Measurements from ENCODE around the gene CPT1C. TPM values are rescaled to one million over a fixed set of nuclear protein-coding genes. Genes with fewer than 3 reads are reported as not detected.
A peak's percentile ranks its signal among the peaks of the same experiment; 100 is the strongest.

CPT1C gene
- total and polyA plus RNA-seq, 11 donors, result 1.00 to 6.0 (median 2.2) TPM

DNA sequence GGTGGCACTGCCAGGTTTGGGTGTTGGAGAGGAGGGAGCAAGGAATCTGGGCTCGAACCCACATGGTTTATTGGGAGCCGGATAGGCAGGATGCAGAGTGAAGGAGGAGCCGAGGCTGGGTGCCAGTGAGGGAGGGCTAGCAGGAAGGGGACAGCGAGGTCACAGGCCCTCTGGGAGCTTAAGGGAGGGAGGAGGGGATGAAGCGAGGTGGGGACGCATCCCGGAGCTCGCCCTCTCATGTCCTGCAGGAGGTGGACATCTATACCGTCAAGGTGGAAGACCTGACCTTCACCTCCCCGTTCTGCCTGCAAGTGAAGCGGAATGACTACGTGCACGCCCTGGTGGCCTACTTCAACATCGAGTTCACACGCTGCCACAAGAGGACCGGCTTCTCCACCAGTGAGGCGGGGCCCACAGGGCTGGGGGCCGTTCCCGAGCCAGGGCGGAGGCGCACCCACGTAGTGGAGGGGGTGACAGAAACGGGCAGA, 5.0 kb upstream of the CPT1C start:
- Histone ChIP-seq H3K27me3 (peaks cover 0 to 19% (median 0%) of the 10 kb centered on the region in 9 donors), H3K4me1 (peaks cover 0 to 63% (median 31%) of the 10 kb centered on the region in 12 donors), H3K27ac (peak overlapping the region in 7 of 12 donors; percentile 1 to 82 (median 33)), H3K4me3 (no peak overlapping the region), H3K9me3 (no peaks in the 10 kb centered on the region), H3K36me3 (peaks cover 0 to 65% (median 58%) of the 10 kb centered on the region in 9 donors)
- WGBS, 4 donors, result 35 to 59% (median 51%) methylated on average over 13 to 23 of the region's 23 CpGs
- no peak for TF ChIP-seq POLR2A (IDR thresholded peaks at IDR 0.05)
- TF ChIP-seq, protein P1, sequence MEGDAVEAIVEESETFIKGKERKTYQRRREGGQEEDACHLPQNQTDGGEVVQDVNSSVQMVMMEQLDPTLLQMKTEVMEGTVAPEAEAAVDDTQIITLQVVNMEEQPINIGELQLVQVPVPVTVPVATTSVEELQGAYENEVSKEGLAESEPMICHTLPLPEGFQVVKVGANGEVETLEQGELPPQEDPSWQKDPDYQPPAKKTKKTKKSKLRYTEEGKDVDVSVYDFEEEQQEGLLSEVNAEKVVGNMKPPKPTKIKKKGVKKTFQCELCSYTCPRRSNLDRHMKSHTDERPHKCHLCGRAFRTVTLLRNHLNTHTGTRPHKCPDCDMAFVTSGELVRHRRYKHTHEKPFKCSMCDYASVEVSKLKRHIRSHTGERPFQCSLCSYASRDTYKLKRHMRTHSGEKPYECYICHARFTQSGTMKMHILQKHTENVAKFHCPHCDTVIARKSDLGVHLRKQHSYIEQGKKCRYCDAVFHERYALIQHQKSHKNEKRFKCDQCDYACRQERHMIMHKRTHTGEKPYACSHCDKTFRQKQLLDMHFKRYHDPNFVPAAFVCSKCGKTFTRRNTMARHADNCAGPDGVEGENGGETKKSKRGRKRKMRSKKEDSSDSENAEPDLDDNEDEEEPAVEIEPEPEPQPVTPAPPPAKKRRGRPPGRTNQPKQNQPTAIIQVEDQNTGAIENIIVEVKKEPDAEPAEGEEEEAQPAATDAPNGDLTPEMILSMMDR (IDR thresholded peaks at IDR 0.05), result no peak
- DNase-seq (no peak), ATAC-seq (no peak)
- intact Hi-C loops (cut with DNase I), result loop anchor here in 2 of 10 donors (5.0 to 10.0 kb wide), 3 partner anchors 81 to 291 kb away; partner anchors contain the start of genes AKT1S1 (in 1 of the 2), AP2A1 (in 1 of the 2) and TBC1D17 (in 1 of the 2)

DNA sequence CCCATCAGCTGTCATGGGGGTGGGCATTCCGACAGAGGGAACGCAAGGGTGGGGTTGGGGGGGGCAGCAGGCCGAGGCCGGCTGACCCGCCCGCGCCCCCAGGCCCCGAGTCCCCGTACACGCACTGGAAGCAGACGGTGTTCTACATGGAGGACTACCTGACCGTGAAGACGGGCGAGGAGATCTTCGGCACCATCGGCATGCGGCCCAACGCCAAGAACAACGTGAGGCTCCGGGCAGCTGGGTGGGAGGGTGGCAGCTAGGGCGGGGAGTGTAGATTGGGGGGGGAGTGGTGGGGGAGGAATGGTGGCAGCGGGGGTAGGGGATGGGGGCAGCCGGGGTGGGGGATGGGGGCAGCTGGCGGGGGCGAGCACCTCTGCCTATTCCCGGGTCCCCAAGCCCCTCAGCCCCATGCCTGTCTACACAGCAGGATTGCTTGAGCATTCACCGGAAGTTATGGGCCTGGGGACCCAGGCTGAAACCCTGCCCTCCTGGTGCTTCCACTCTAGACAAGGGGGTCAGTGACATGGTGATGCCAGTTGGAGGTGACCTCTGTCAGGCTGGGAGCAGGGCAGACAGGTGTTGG, 4.3 kb upstream of the CPT1C start:
- 78 to 90% (median 84%) methylated on average over 16 to 27 of the region's 27 CpGs for WGBS, 4 donors
- DNase-seq, result no peak

GRCh38 chr19:49687150-49687549, 3.8 kb upstream of the CPT1C start:
- Histone ChIP-seq H3K4me1 (peaks cover 0 to 62% (median 32%) of the 10 kb centered on the region in 12 donors), H3K36me3 (peaks cover 0 to 53% (median 47%) of the 10 kb centered on the region in 9 donors), H3K4me3 (peak overlapping the region in 2 of 12 donors; percentile 58 to 60), H3K9me3 (no peaks in the 10 kb centered on the region), H3K27ac (peak overlapping the region in 10 of 12 donors; percentile 23 to 82 (median 68)), H3K27me3 (peaks cover 0 to 27% (median 0%) of the 10 kb centered on the region in 9 donors)
- intact Hi-C loops (cut with DNase I), result loop anchor here in 2 of 10 donors (5.0 to 10.0 kb wide), 3 partner anchors 80 to 292 kb away; partner anchors contain the start of genes AKT1S1 (in 1 of the 2), AP2A1 (in 1 of the 2) and TBC1D17 (in 1 of the 2)
- ATAC-seq (no peak), DNase-seq (no peak)
- WGBS, 4 donors, result 39 to 64% (median 61%) methylated on average over 7 to 12 of the region's 12 CpGs
- no peak for TF ChIP-seq POLR2A (IDR thresholded peaks at IDR 0.05)
- TF ChIP-seq, protein P1 (IDR thresholded peaks at IDR 0.05), result no peak

More for the DNA sequence above, 4.3 kb upstream of the CPT1C start:
- Histone ChIP-seq H3K4me3 (no peak overlapping the region), H3K27ac (peak overlapping the region in 10 of 12 donors; percentile 32 to 82 (median 68)), H3K9me3 (no peaks in the 10 kb centered on the region), H3K27me3 (peaks cover 0 to 26% (median 0%) of the 10 kb centered on the region in 9 donors), H3K4me1 (peaks cover 0 to 62% (median 31%) of the 10 kb centered on the region in 12 donors), H3K36me3 (peaks cover 0 to 58% (median 52%) of the 10 kb centered on the region in 9 donors)
- TF ChIP-seq POLR2A (IDR thresholded peaks at IDR 0.05), result no peak
- TF ChIP-seq, protein P1 (IDR thresholded peaks at IDR 0.05), result no peak
- intact Hi-C loops (cut with DNase I), result loop anchor here in 2 of 10 donors (5.0 to 10.0 kb wide), 3 partner anchors 81 to 292 kb away; partner anchors contain the start of genes AKT1S1 (in 1 of the 2), AP2A1 (in 1 of the 2) and TBC1D17 (in 1 of the 2)
- ATAC-seq, result no peak
